WTC11 (cell line): ENCODE results near the gene RPN1. TPM values are rescaled to one million over a fixed set of nuclear protein-coding genes. Genes with fewer than 3 reads are reported as not detected.

ENCODE experiments used
- ATAC-seq: fragments of 200-7000 bp; cut with Tn5 transposase; 2 replicates; pipeline ENCODE4 v1.10.0; 2021; ENCODE audit warnings: mild to moderate bottlenecking, moderate library complexity
- CTCF ChIA-PET: fragments of 300-600 bp; sonication (Branson Sonifier 250); formaldehyde crosslinking; loops from one replicate; lab custom pipeline; 2021; ENCODE audit warnings: antibody characterized with exemption; lab: Charles Lee
- POLR2A ChIA-PET: fragments of 350-600 bp; sonication (Branson Sonifier 250); formaldehyde crosslinking; loops from one replicate; lab custom pipeline; 2021; ENCODE audit warnings: antibody characterized with exemption; lab: Charles Lee
- DNase-seq: peaks from one replicate; pipeline ENCODE4 v3.0.0; 2021; ENCODE audit warnings: low spot score
- H3K27ac Mint-ChIP-seq: 2 replicates; pipeline ENCODE4 v1.8.0; 2021; ENCODE audit warnings: mixed read lengths
- H3K27me3 Mint-ChIP-seq: 2 replicates; pipeline ENCODE4 v1.8.0; 2021; ENCODE audit warnings: low read depth, mild to moderate bottlenecking, moderate library complexity, mixed read lengths
- H3K36me3 Mint-ChIP-seq: 2 replicates; pipeline ENCODE4 v1.8.0; 2021; ENCODE audit warnings: mixed read lengths
- H3K4me1 Mint-ChIP-seq: 2 replicates; pipeline ENCODE4 v1.8.0; 2022; ENCODE audit warnings: mixed read lengths
- H3K4me3 Mint-ChIP-seq: 2 replicates; pipeline ENCODE4 v1.8.0; 2021; ENCODE audit warnings: mild to moderate bottlenecking, moderate library complexity, mixed read lengths
- H3K9me3 Mint-ChIP-seq: 2 replicates; pipeline ENCODE4 v1.8.0; 2021; ENCODE audit warnings: mixed read lengths
- AR ChIP-seq: fragments of 250-450 bp; sonication (Bioruptor Pico); IDR thresholded peaks from 2 replicates; pipeline ENCODE4 v1.9.0; 2021; ENCODE audit warnings: mild to moderate bottlenecking
- ATF3 ChIP-seq: sonication (generic); formaldehyde crosslinking; conservative IDR thresholded peaks from 2 replicates; pipeline ENCODE4 v1.8.1; 2022; ENCODE audit warnings: mild to moderate bottlenecking, missing genetic modification reagents
- KAT7 ChIP-seq: sonication (generic); formaldehyde crosslinking; IDR thresholded peaks from 2 replicates; pipeline ENCODE4 v1.8.1; 2023; ENCODE audit warnings: missing genetic modification reagents, mild to moderate bottlenecking, borderline replicate concordance
- MXD4 ChIP-seq: fragments of 250-450 bp; sonication (Bioruptor Pico); IDR thresholded peaks from 2 replicates; pipeline ENCODE4 v1.8.0; 2021; ENCODE audit warnings: mild to moderate bottlenecking, moderate library complexity, borderline replicate concordance
- NR1H2 ChIP-seq: sonication (generic); formaldehyde crosslinking; IDR thresholded peaks from 2 replicates; pipeline ENCODE4 v1.9.0; 2021; ENCODE audit warnings: mild to moderate bottlenecking, moderate library complexity, missing genetic modification reagents
- NR3C1 ChIP-seq: sonication (generic); formaldehyde crosslinking; conservative IDR thresholded peaks from 2 replicates; pipeline ENCODE4 v1.8.1; 2023; ENCODE audit warnings: low read depth, mild to moderate bottlenecking, missing genetic modification reagents
- RELA ChIP-seq: sonication (generic); formaldehyde crosslinking; IDR thresholded peaks from 2 replicates; pipeline ENCODE4 v1.8.1; 2022; ENCODE audit warnings: missing genetic modification reagents, mild to moderate bottlenecking, borderline replicate concordance
- SMAD4 ChIP-seq: sonication (generic); formaldehyde crosslinking; IDR thresholded peaks from 2 replicates; pipeline ENCODE4 v1.8.0; 2022; ENCODE audit warnings: mild to moderate bottlenecking, missing genetic modification reagents
- SOX15 ChIP-seq: fragments of 250-450 bp; sonication (Bioruptor Pico); IDR thresholded peaks from 2 replicates; pipeline ENCODE4 v1.9.0; 2021; ENCODE audit warnings: mild to moderate bottlenecking
- SP1 ChIP-seq: sonication (generic); formaldehyde crosslinking; conservative IDR thresholded peaks from 2 replicates; pipeline ENCODE4 v1.8.1; 2022; ENCODE audit warnings: missing genetic modification reagents
- USF1 ChIP-seq: sonication (generic); formaldehyde crosslinking; IDR thresholded peaks from 2 replicates; pipeline ENCODE4 v1.8.0; 2022; ENCODE audit warnings: mild to moderate bottlenecking, missing genetic modification reagents
- ZBTB21 ChIP-seq: sonication (generic); formaldehyde crosslinking; IDR thresholded peaks from 2 replicates; pipeline ENCODE4 v1.8.1; 2023; ENCODE audit warnings: mild to moderate bottlenecking, missing genetic modification reagents, borderline replicate concordance
- ZNF121 ChIP-seq: sonication (generic); formaldehyde crosslinking; IDR thresholded peaks from 2 replicates; pipeline ENCODE4 v1.8.0; 2023; ENCODE audit warnings: missing genetic modification reagents
- ZNF138 ChIP-seq: sonication (generic); formaldehyde crosslinking; conservative IDR thresholded peaks from 2 replicates; pipeline ENCODE4 v1.8.1; 2022; ENCODE audit warnings: mild to moderate bottlenecking, moderate library complexity, missing genetic modification reagents
- ZNF232 ChIP-seq: sonication (generic); formaldehyde crosslinking; IDR thresholded peaks from 2 replicates; pipeline ENCODE4 v1.8.0; 2022; ENCODE audit warnings: mild to moderate bottlenecking, missing genetic modification reagents
- ZNF396 ChIP-seq: fragments of 250-450 bp; sonication (Bioruptor Pico); IDR thresholded peaks from 2 replicates; pipeline ENCODE4 v1.8.0; 2021; ENCODE audit warnings: mild to moderate bottlenecking, moderate library complexity, borderline replicate concordance
- total RNA-seq: library from RNA; stranded (reverse); gene quantifications from 3 replicates; pipeline ENCODE4 v1.2.3, GENCODE V29; 2021
- TF ChIP-seq, protein P1 (sequence below): sonication (generic); formaldehyde crosslinking; IDR thresholded peaks from 2 replicates; pipeline ENCODE4 v1.8.1; 2023; ENCODE audit warnings: mild to moderate bottlenecking, moderate library complexity, missing genetic modification reagents
- TF ChIP-seq, protein P2 (sequence below): sonication (generic); formaldehyde crosslinking; IDR thresholded peaks from 2 replicates; pipeline ENCODE4 v1.8.1; 2023; ENCODE audit warnings: mild to moderate bottlenecking, missing genetic modification reagents
- TF ChIP-seq, protein P3 (sequence below): sonication (generic); formaldehyde crosslinking; IDR thresholded peaks from 2 replicates; pipeline ENCODE4 v1.8.1; 2023; ENCODE audit warnings: mild to moderate bottlenecking, missing genetic modification reagents, moderate library complexity

Gene RPN1
- total RNA-seq, 1 experiment from 2014 or later = 160 TPM

GRCh38 chr3:128592864-128593263, 57.8 kb downstream of the RPN1 start:
- POLR2A ChIA-PET = no interaction called here
- peaks cover 4% of the 10 kb centered on the region; the same call in 1 of the 2 replicates for H3K36me3 Mint-ChIP-seq
- H3K4me1 Mint-ChIP-seq = peaks cover 4% of the 10 kb centered on the region
- TF ChIP-seq SP1 (CRISPR knock-in tag) = no peak
- TF ChIP-seq, protein P1, sequence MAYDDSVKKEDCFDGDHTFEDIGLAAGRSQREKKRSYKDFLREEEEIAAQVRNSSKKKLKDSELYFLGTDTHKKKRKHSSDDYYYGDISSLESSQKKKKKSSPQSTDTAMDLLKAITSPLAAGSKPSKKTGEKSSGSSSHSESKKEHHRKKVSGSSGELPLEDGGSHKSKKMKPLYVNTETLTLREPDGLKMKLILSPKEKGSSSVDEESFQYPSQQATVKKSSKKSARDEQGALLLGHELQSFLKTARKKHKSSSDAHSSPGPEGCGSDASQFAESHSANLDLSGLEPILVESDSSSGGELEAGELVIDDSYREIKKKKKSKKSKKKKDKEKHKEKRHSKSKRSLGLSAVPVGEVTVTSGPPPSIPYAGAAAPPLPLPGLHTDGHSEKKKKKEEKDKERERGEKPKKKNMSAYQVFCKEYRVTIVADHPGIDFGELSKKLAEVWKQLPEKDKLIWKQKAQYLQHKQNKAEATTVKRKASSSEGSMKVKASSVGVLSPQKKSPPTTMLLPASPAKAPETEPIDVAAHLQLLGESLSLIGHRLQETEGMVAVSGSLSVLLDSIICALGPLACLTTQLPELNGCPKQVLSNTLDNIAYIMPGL = no peak
- TF ChIP-seq SMAD4 (CRISPR knock-in tag) = no peak
- TF ChIP-seq MXD4 = no peak
- no peak for TF ChIP-seq ZNF232
- no peak for TF ChIP-seq ZNF138 (CRISPR knock-in tag)
- no peak for TF ChIP-seq NR1H2 (CRISPR knock-in tag)
- TF ChIP-seq ATF3 (CRISPR knock-in tag) = no peak
- TF ChIP-seq NR3C1 (CRISPR knock-in tag) = no peak
- TF ChIP-seq ZNF121 (CRISPR knock-in tag) = no peak
- TF ChIP-seq, protein P2, sequence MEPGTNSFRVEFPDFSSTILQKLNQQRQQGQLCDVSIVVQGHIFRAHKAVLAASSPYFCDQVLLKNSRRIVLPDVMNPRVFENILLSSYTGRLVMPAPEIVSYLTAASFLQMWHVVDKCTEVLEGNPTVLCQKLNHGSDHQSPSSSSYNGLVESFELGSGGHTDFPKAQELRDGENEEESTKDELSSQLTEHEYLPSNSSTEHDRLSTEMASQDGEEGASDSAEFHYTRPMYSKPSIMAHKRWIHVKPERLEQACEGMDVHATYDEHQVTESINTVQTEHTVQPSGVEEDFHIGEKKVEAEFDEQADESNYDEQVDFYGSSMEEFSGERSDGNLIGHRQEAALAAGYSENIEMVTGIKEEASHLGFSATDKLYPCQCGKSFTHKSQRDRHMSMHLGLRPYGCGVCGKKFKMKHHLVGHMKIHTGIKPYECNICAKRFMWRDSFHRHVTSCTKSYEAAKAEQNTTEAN = no peak
- TF ChIP-seq RELA = no peak
- TF ChIP-seq, protein P3, sequence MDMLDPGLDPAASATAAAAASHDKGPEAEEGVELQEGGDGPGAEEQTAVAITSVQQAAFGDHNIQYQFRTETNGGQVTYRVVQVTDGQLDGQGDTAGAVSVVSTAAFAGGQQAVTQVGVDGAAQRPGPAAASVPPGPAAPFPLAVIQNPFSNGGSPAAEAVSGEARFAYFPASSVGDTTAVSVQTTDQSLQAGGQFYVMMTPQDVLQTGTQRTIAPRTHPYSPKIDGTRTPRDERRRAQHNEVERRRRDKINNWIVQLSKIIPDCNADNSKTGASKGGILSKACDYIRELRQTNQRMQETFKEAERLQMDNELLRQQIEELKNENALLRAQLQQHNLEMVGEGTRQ (CRISPR knock-in tag) = no peak
- TF ChIP-seq AR (CRISPR knock-in tag) = no peak
- no peak for TF ChIP-seq ZNF396 (CRISPR knock-in tag)
- TF ChIP-seq SOX15 (CRISPR knock-in tag) = no peak
- TF ChIP-seq ZBTB21 (CRISPR knock-in tag) = no peak
- no peak for TF ChIP-seq USF1 (CRISPR knock-in tag)
- TF ChIP-seq KAT7 (CRISPR knock-in tag) = no peak
- TF ChIP-seq, all 79 proteins: peak for 0
- Mint-ChIP-seq H3K27ac (no peak overlapping the region), H3K9me3 (peaks cover 11% of the 10 kb centered on the region), H3K27me3 (no peaks in the 10 kb centered on the region), H3K4me3 (no peak overlapping the region)
- ATAC-seq (no peak), DNase-seq (no peak)
- CTCF ChIA-PET = interaction anchor here (0.7 to 2.7 kb wide), 4 partner anchors 15 to 272 kb away, joined by 3 to 35 read pairs (median 15); no protein-coding TSS in a partner anchor
